Common myeloid progenitor, CD34-positive (primary cell): ENCODE data around the gene PDE4B.

Experiments
- CTCF ChIA-PET: fragments of 350-600 bp; sonication (Branson Sonifier 250); formaldehyde crosslinking; loops from one replicate; lab custom pipeline; 2021; ENCODE audit warnings: antibody characterized with exemption; lab: Charles Lee
- POLR2A ChIA-PET: fragments of 350-600 bp; sonication (Branson Sonifier 250); formaldehyde crosslinking; loops from one replicate; lab custom pipeline; 2021; ENCODE audit warnings: antibody characterized with exemption; lab: Charles Lee
- DNase-seq, 3 donors: peaks; one replicate each; pipeline versions ENCODE4 v3.0.0 to v3.0.0-alpha.2; 2013
- H3K27ac ChIP-seq, 2 experiments: 1 replicate in 1 of 2; 2 replicates in 1 of 2; pipeline ENCODE4 v1.7.0; 2013; ENCODE audit warnings: inconsistent platforms in 2 of 2, low read length in 2 of 2, mild to moderate bottlenecking in 2 of 2, low read depth in 1 of 2, moderate library complexity in 1 of 2; ENCODE audit not compliant: severe bottlenecking in 2 of 2, insufficient read depth in 1 of 2, poor library complexity in 1 of 2
- H3K27me3 ChIP-seq, 5 experiments: replicated peaks in 2 of 5; 1 replicate in 3 of 5; 2 replicates in 2 of 5; pipeline versions ENCODE4 v1.6.1 to v1.7.0; 2013; ENCODE audit warnings: low read length in 4 of 5, mild to moderate bottlenecking in 2 of 5, moderate library complexity in 2 of 5, inconsistent platforms in 1 of 5; ENCODE audit not compliant: insufficient read depth in 5 of 5, control insufficient read depth in 4 of 5
- H3K36me3 ChIP-seq, 4 experiments: 1 replicate in 2 of 4; 2 replicates in 2 of 4; pipeline versions ENCODE4 v1.6.1 to v1.7.0; 2013; ENCODE audit warnings: low read length in 3 of 4, control low read depth in 1 of 4, mild to moderate bottlenecking in 1 of 4; ENCODE audit not compliant: control insufficient read depth in 4 of 4, insufficient read depth in 4 of 4
- H3K4me1 ChIP-seq, 4 experiments: 1 replicate in 3 of 4; 2 replicates in 1 of 4; pipeline versions ENCODE4 v1.6.1 to v1.7.1; 2013; ENCODE audit warnings: low read length in 3 of 4, mild to moderate bottlenecking in 3 of 4, control low read depth in 1 of 4, inconsistent platforms in 1 of 4, moderate library complexity in 1 of 4; ENCODE audit not compliant: control insufficient read depth in 4 of 4, insufficient read depth in 4 of 4; ENCODE audit errors: control extremely low read depth in 1 of 4
- H3K4me3 ChIP-seq, 7 experiments: 1 replicate in 4 of 7; 2 replicates in 3 of 7; pipeline versions ENCODE4 v1.5.1 to v1.7.0; 2013; ENCODE audit warnings: mild to moderate bottlenecking in 7 of 7, low read length in 6 of 7, moderate library complexity in 6 of 7, inconsistent platforms in 2 of 7, low read depth in 2 of 7, control low read depth in 1 of 7; ENCODE audit not compliant: insufficient read depth in 4 of 7, control insufficient read depth in 1 of 7; ENCODE audit errors: extremely low read depth in 1 of 7
- H3K9me3 ChIP-seq, 5 experiments: 1 replicate in 4 of 5; 2 replicates in 1 of 5; pipeline versions ENCODE4 v1.6.1 to v1.7.1; 2013; ENCODE audit warnings: low read length in 4 of 5, mild to moderate bottlenecking in 2 of 5, inconsistent platforms in 1 of 5, low read depth in 1 of 5, moderate library complexity in 1 of 5; ENCODE audit not compliant: control insufficient read depth in 4 of 5, insufficient read depth in 2 of 5; ENCODE audit errors: control extremely low read depth in 1 of 5
- WGBS: methylation state at CpG from one replicate; pipeline ENCODE4 v1.1.5; 2013; ENCODE audit not compliant: insufficient coverage; 5-methylcytosine and 5-hydroxymethylcytosine counted together

The PDE4B gene

DNA sequence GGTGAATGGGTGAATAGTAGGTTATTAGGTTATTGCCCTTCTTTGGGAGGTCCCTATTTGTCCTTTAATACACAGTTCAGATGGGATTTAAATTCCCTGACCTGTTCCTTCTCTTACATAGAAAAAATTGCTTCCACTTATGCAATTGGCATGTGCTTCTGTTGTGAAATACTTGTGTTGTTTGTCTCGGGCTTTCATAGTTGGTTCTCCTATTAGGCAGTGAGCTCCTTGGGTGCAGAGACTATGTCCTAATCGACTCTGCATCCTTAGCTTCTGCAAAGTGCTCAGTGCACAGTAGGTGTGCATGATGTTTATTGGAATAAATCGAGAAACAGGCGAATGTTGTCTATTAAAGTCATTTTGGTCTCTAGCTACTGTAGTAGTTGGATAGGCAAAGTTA, 1.3 kb upstream of the PDE4B start:
- H3K4me1 ChIP-seq = peaks cover 5 to 23% (median 21%) of the 10 kb centered on the region in 4 experiments
- CTCF ChIA-PET = no interaction called here
- H3K36me3 ChIP-seq = no peaks in the 10 kb centered on the region
- peaks cover 0 to 9% (median 2%) of the 10 kb centered on the region in 5 experiments for H3K9me3 ChIP-seq
- no peak for DNase-seq
- POLR2A ChIA-PET = no interaction called here
- WGBS = 79% methylated on average over 2 of the region's 4 CpGs
- H3K27me3 ChIP-seq = peaks cover 11 to 59% (median 40%) of the 10 kb centered on the region in 5 experiments
- H3K27ac ChIP-seq = no peak overlapping the region
- H3K4me3 ChIP-seq = no peak overlapping the region

DNA sequence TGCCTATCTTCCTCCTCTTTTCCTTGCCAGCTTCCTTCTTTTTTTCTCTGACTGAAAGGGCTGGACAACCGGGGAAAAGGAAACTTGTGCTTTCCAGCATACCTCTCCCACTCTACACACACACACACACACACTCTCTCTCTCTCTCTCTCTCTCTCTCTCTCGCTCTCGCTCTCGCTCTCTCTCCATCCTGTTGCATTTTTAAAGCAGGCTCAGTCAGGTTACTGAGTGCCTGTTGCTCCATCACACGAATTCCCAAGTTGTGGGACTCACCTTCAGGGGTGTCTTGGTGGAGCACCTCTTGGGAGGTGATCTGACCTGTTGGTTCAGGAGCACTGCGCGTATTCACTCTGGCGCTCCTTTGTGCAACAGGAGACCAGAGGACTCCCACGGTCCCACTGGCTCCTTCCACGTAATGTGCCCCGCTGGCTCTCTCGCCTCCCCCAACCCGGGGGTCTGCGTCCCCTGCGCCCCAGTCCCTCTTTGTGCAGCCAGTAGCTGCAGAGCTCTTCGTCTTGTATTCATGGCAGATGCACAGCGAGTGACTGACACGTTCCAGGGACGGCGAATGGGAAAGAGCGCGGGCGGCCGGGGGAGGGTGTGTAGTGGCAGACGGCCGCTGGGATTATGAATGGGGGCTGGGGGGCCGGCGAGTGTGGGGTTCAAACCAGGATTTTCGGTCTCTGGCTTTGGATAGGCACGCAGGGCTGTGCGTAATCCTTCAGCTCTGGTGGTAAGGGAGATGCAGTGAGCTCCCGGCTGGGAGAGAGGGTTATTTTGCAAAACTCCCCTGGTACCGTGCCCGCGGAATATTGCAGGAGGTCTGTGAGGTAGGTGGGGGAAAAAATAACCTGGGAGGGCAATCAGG, 660 bp upstream of the PDE4B start:
- no peaks in the 10 kb centered on the region for H3K36me3 ChIP-seq
- no peak overlapping the region for H3K27ac ChIP-seq
- H3K27me3 ChIP-seq = peaks cover 11 to 62% (median 40%) of the 10 kb centered on the region in 5 experiments
- H3K9me3 ChIP-seq = peaks cover 0 to 9% (median 2%) of the 10 kb centered on the region in 5 experiments
- H3K4me3 ChIP-seq = peak overlapping the region in 6 of 7 experiments; percentile 46 to 72 (median 69)
- peak in 1 of 3 donors; percentile 1 for DNase-seq
- POLR2A ChIA-PET = no interaction called here
- H3K4me1 ChIP-seq = peaks cover 5 to 23% (median 21%) of the 10 kb centered on the region in 4 experiments
- 13% methylated on average over 32 of the region's 35 CpGs for WGBS
- CTCF ChIA-PET = no interaction called here

DNA sequence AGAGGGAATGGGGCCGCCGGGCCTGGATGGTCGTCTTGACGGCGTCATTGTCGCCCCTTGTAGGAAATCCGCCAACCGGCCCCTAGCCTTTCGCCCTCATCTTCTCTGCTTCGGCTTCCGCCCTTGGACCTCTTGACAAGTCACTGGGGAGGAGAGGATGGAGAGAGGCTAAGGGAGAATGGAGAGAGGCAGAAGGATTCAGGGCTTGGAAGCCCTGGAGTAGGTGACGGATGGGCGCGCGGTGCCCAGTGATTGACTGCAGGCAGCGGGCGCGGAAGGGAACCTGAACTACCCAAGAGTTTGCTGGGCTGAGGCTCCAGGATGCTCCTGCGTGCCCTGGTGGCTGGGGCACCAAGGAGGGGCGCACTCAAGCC, 651 bp downstream of the PDE4B start:
- 5% methylated on average over 10 of the region's 20 CpGs for WGBS
- ChIA-PET CTCF (no interaction called here), POLR2A (no interaction called here)
- Histone ChIP-seq H3K27ac (no peak overlapping the region), H3K9me3 (peaks cover 0 to 9% (median 2%) of the 10 kb centered on the region in 5 experiments), H3K4me3 (peak overlapping the region in 6 of 7 experiments; percentile 46 to 72 (median 69)), H3K27me3 (peaks cover 11 to 64% (median 40%) of the 10 kb centered on the region in 5 experiments), H3K36me3 (no peaks in the 10 kb centered on the region), H3K4me1 (peaks cover 5 to 23% (median 21%) of the 10 kb centered on the region in 4 experiments)
- DNase-seq = peak in 2 of 3 donors; percentile 21 to 41

DNA sequence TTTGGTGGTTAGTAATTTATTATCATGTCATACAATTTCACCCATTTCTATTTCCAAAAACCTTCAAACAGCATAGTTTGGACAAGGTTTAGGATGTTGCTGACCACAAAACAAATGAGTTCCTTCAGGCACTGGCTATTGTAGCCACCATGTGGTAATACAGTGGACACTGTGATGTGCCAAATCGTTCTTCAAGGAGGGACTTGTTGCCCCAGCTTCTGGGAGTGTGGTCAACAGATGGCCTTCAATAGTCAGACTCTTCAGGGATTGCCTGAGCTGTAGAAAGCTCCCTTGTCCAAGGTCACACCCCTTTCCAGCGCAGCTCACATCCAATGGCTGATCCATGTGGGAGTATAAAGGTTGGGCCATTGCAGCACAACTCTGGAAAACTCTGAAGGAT, 2.6 kb downstream of the PDE4B start:
- 79% methylated on average over 2 of the region's 2 CpGs for WGBS
- H3K4me3 ChIP-seq = no peak overlapping the region
- CTCF ChIA-PET = interaction anchor here (0.8 kb wide), 1 partner anchor 107 kb away, joined by 3 read pairs; no protein-coding TSS in a partner anchor
- peaks cover 5 to 23% (median 21%) of the 10 kb centered on the region in 4 experiments for H3K4me1 ChIP-seq
- H3K27ac ChIP-seq = no peak overlapping the region
- no peak for DNase-seq
- H3K9me3 ChIP-seq = no peaks in the 10 kb centered on the region
- H3K27me3 ChIP-seq = peaks cover 9 to 64% (median 40%) of the 10 kb centered on the region in 5 experiments
- no peaks in the 10 kb centered on the region for H3K36me3 ChIP-seq
- POLR2A ChIA-PET = no interaction called here

DNA sequence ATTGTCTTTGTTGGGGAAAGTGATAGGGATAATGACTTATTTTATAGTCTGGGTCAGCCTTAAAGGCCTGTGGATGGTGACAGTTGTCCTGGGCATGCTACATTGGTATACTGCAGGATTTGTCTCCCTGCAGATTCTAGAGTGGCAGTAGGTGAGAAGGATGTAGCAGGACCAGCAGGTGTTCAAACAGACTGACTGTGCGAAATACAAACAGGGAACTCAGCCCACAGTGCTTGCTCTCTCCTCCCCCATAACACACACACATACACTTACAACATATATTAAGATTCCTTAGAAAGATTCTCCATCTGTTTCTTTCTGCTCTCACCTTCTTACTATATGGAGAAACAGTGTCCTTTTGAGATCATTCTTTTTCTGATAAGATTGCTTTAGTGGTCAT, 6.9 kb downstream of the PDE4B start:
- DNase-seq = no peak
- H3K27me3 ChIP-seq = peaks cover 5 to 25% (median 11%) of the 10 kb centered on the region in 5 experiments
- H3K27ac ChIP-seq = no peak overlapping the region
- no peaks in the 10 kb centered on the region for H3K9me3 ChIP-seq
- POLR2A ChIA-PET = no interaction called here
- CTCF ChIA-PET = no interaction called here
- H3K36me3 ChIP-seq = no peaks in the 10 kb centered on the region
- H3K4me1 ChIP-seq = no peaks in the 10 kb centered on the region
- WGBS = 100% methylated on average over 1 of the region's 1 CpG
- H3K4me3 ChIP-seq = no peak overlapping the region

DNA sequence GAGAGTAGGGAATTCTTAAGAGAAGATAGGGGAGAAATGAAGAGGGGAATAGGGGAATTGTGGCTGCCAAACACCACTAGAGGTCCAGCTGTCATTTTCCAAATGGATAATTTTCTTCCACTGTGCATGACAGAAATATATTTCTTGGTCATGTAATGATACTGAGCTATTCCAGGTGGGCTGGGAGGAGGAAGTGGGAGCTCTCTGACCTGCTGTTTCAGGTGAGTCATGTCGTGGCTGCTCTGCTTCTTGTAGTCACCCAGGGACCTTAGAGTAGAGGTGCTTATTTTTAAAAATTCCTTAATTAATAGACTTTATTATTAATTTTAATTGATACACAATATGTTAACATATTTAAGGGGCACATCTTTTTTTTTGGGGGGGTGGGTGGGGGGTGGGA, 11.9 kb downstream of the PDE4B start:
- no peak for DNase-seq
- Histone ChIP-seq H3K9me3 (no peaks in the 10 kb centered on the region), H3K4me1 (no peaks in the 10 kb centered on the region), H3K36me3 (no peaks in the 10 kb centered on the region), H3K27ac (no peak overlapping the region), H3K4me3 (no peak overlapping the region), H3K27me3 (no peaks in the 10 kb centered on the region)
- CTCF ChIA-PET = no interaction called here
- no CpG with 5 or more reads among the region's 1 CpG for WGBS
- POLR2A ChIA-PET = no interaction called here

DNA sequence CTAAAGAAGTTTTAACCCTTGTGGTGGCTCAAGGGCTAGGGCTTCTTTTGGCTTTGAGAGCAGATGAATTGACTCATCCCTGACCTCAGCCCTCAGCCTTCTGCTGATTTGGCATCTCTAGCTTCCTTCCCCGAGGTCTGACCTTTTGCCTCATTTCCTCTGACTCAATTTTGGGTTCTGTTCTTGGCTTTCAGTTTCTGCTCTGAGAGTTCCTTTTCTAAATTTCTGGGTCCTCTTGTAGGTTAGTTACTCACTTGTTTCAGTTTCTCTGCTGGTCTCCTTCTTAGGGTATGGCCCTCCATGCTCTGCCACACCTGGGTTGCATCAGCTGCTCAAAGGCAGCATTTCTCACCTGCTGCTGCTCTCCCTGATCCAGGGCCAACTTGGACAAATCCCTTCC, 19.4 kb downstream of the PDE4B start:
- Histone ChIP-seq H3K4me3 (no peak overlapping the region), H3K36me3 (no peaks in the 10 kb centered on the region), H3K27me3 (no peaks in the 10 kb centered on the region), H3K27ac (no peak overlapping the region), H3K4me1 (peaks cover 0 to 6% (median 1%) of the 10 kb centered on the region in 4 experiments), H3K9me3 (peaks cover 0 to 2% (median 0%) of the 10 kb centered on the region in 5 experiments)
- 11% methylated on average over 1 of the region's 1 CpG for WGBS
- CTCF ChIA-PET = no interaction called here
- DNase-seq = peak; percentile 40 to 75 (median 71)
- POLR2A ChIA-PET = interaction anchor here (0.6 kb wide), 1 partner anchor 46 kb away, joined by 3 read pairs; no protein-coding TSS in a partner anchor
